ENCODE results near the gene AFF2. TPM values are rescaled to one million over a fixed set of nuclear protein-coding genes. Genes with fewer than 3 reads are reported as not detected.

The AFF2 gene
- polyA plus RNA-seq, 6 donors from 2014 or later: 0.23 to 0.82 (median 0.32) TPM; not detected in 2

- no peaks in the 10 kb centered on the region for H3K27me3 Mint-ChIP-seq
- H3K27ac Mint-ChIP-seq: no peak overlapping the region
- no peak overlapping the region for H3K4me3 Mint-ChIP-seq
- H3K4me1 Mint-ChIP-seq: no peaks in the 10 kb centered on the region
- no peaks in the 10 kb centered on the region for H3K36me3 Mint-ChIP-seq
- no peak for DNase-seq
- no peaks in the 10 kb centered on the region for H3K9me3 Mint-ChIP-seq
- ATAC-seq (ENCODE audit: low read depth in 2 of 2): no peak
Observed at GRCh38 chrX:148926371-148926770, 426.0 kb downstream of the AFF2 start.

GRCh38 chrX:148928811-148929210 is 428.4 kb downstream of the AFF2 start:
- no peaks in the 10 kb centered on the region for H3K36me3 Mint-ChIP-seq
- H3K27me3 Mint-ChIP-seq: no peaks in the 10 kb centered on the region
- H3K4me1 Mint-ChIP-seq: no peaks in the 10 kb centered on the region
- H3K27ac Mint-ChIP-seq: no peak overlapping the region
- ATAC-seq (ENCODE audit: low read depth in 2 of 2) (no peak), DNase-seq (no peak)
- no peak overlapping the region for H3K4me3 Mint-ChIP-seq
- peaks cover 0 to 6% (median 0%) of the 10 kb centered on the region in 7 donors for H3K9me3 Mint-ChIP-seq

DNA sequence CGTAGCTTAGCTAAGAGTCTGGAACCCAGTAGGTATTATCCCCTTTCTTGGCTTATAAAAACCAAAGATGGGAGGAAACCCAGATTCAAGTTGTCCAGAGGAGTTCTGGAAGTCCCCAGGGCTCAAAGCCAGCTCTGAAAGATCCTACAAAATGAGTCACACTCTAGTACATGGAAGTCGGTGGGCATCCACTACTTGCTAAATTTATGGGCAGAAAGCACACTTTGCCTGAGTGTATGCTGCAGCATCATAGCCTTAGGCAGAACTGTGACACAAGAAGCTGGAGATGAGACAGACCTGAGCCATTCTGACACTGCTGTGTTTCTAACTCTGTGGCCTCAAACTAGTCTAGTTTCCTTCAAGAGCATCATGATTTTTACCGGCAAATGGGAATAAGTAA is 429.3 kb downstream of the AFF2 start:
- no peaks in the 10 kb centered on the region for H3K27me3 Mint-ChIP-seq
- H3K9me3 Mint-ChIP-seq: peaks cover 0 to 6% (median 0%) of the 10 kb centered on the region in 7 donors
- DNase-seq (no peak), ATAC-seq (ENCODE audit: low read depth in 2 of 2) (no peak)
- no peak overlapping the region for H3K27ac Mint-ChIP-seq
- H3K36me3 Mint-ChIP-seq: no peaks in the 10 kb centered on the region
- H3K4me1 Mint-ChIP-seq: no peaks in the 10 kb centered on the region
- no peak overlapping the region for H3K4me3 Mint-ChIP-seq

- Mint-ChIP-seq H3K27ac (no peak overlapping the region), H3K9me3 (peaks cover 0 to 6% (median 0%) of the 10 kb centered on the region in 7 donors), H3K4me3 (no peak overlapping the region), H3K36me3 (no peaks in the 10 kb centered on the region), H3K27me3 (no peaks in the 10 kb centered on the region), H3K4me1 (no peaks in the 10 kb centered on the region)
- no peak for ATAC-seq (ENCODE audit: low read depth in 2 of 2)
- DNase-seq: no peak
Observed at GRCh38 chrX:148930206-148930729, 429.9 kb downstream of the AFF2 start.

GRCh38 chrX:148933881-148934280 is 433.5 kb downstream of the AFF2 start:
- Mint-ChIP-seq H3K4me3 (no peak overlapping the region), H3K9me3 (peaks cover 0 to 6% (median 0%) of the 10 kb centered on the region in 7 donors), H3K4me1 (no peaks in the 10 kb centered on the region), H3K36me3 (no peaks in the 10 kb centered on the region), H3K27ac (no peak overlapping the region), H3K27me3 (no peaks in the 10 kb centered on the region)
- DNase-seq: no peak
- ATAC-seq (ENCODE audit: low read depth in 2 of 2): no peak

GRCh38 chrX:148938348-148938747 is 437.9 kb downstream of the AFF2 start:
- Mint-ChIP-seq H3K4me1 (no peaks in the 10 kb centered on the region), H3K4me3 (no peak overlapping the region), H3K27me3 (no peaks in the 10 kb centered on the region), H3K27ac (no peak overlapping the region), H3K36me3 (no peaks in the 10 kb centered on the region), H3K9me3 (peaks cover 0 to 1% (median 0%) of the 10 kb centered on the region in 7 donors)
- no peak for DNase-seq
- no peak for ATAC-seq (ENCODE audit: low read depth in 2 of 2)

GRCh38 chrX:148940411-148940996 is 440.1 kb downstream of the AFF2 start:
- no peak for DNase-seq
- H3K4me3 Mint-ChIP-seq: no peak overlapping the region
- H3K27ac Mint-ChIP-seq: no peak overlapping the region

DNA sequence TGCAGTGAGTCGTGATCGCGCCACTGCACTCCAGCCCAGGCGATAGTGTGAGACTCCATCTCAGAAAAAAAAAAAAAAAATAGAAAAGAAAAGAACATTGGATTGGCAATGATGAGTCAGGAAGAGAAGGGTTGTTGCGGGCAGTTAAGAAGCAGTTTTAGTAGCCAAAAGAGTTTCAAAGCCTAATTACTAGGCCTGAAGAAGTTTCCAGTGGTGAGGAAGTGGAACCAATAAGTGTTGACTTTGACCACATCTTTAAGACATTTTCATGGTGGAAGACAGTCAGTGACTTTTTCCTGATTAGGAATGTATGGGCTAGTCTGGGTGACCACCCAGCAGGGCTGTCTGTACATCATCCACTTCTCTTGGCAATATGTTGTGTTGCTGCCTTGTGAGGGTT is 442.3 kb downstream of the AFF2 start:
- DNase-seq: no peak
- H3K27ac Mint-ChIP-seq: peak overlapping the region in 1 of 6 donors; percentile 41
- no peak overlapping the region for H3K4me3 Mint-ChIP-seq
- H3K27me3 Mint-ChIP-seq: no peaks in the 10 kb centered on the region
- no peaks in the 10 kb centered on the region for H3K36me3 Mint-ChIP-seq
- ATAC-seq (ENCODE audit: low read depth in 2 of 2): no peak
- no peaks in the 10 kb centered on the region for H3K4me1 Mint-ChIP-seq
- peaks cover 0 to 1% (median 0%) of the 10 kb centered on the region in 7 donors for H3K9me3 Mint-ChIP-seq

More at GRCh38 chrX:148940411-148940996, 440.1 kb downstream of the AFF2 start:
- Mint-ChIP-seq H3K36me3 (no peaks in the 10 kb centered on the region), H3K9me3 (peaks cover 0 to 1% (median 0%) of the 10 kb centered on the region in 7 donors), H3K4me1 (no peaks in the 10 kb centered on the region), H3K27me3 (no peaks in the 10 kb centered on the region)
- no peak for ATAC-seq (ENCODE audit: low read depth in 2 of 2)

- no peak for DNase-seq
- ATAC-seq (ENCODE audit: low read depth in 2 of 2): no peak
- no peaks in the 10 kb centered on the region for H3K36me3 Mint-ChIP-seq
- no peaks in the 10 kb centered on the region for H3K9me3 Mint-ChIP-seq
- no peaks in the 10 kb centered on the region for H3K4me1 Mint-ChIP-seq
- no peak overlapping the region for H3K27ac Mint-ChIP-seq
- no peak overlapping the region for H3K4me3 Mint-ChIP-seq
- no peaks in the 10 kb centered on the region for H3K27me3 Mint-ChIP-seq
Observed at GRCh38 chrX:148947399-148947975, 447.1 kb downstream of the AFF2 start.

- Mint-ChIP-seq H3K9me3 (no peaks in the 10 kb centered on the region), H3K36me3 (no peaks in the 10 kb centered on the region), H3K4me1 (no peaks in the 10 kb centered on the region), H3K4me3 (no peak overlapping the region), H3K27me3 (no peaks in the 10 kb centered on the region), H3K27ac (no peak overlapping the region)
- DNase-seq (no peak), ATAC-seq (ENCODE audit: low read depth in 2 of 2) (no peak)
Observed at GRCh38 chrX:148956352-148956751, 455.9 kb downstream of the AFF2 start.

DNA sequence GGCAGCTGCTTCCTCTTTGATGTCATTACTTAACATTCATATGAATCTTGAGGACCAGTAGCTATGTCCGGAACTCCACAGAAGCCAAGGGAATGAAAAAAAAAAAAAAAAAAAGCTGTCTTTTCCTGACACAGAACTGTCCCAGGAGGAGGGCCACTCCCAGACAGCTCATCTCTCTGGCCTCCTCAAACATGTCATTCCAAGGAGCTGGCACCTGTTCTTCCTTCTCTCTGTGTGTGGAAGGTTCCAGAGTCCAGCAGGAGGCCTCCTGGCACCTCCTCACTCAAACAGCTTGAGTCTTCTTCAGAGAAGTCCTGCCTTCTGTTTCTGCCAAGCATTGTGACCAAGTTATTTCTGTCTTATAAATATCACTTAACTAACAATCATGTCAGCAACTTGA is 458.5 kb downstream of the AFF2 start:
- no peak overlapping the region for H3K27ac Mint-ChIP-seq
- no peaks in the 10 kb centered on the region for H3K4me1 Mint-ChIP-seq
- H3K9me3 Mint-ChIP-seq: no peaks in the 10 kb centered on the region
- no peaks in the 10 kb centered on the region for H3K27me3 Mint-ChIP-seq
- ATAC-seq (ENCODE audit: low read depth in 2 of 2) (no peak), DNase-seq (no peak)
- H3K4me3 Mint-ChIP-seq: no peak overlapping the region
- H3K36me3 Mint-ChIP-seq: no peaks in the 10 kb centered on the region

DNA sequence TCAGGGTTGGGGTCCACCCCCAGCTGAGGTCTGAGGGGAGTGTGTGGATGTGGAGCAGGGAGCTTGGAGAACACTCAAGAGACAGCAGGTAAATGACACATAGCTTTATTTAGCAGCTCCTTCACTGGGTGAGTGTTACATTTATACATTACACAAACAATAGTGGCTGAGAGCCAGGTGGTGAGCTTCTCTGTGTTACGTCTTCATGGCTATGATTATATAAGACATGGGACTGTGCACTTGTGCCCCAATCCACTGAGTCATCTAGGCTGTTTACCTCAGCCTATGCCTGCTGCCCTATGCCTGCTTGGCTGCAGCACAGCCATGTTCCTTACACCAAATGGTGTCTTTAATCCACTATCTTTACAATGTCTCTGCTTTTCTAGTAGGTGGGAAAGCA is 459.6 kb downstream of the AFF2 start:
- H3K9me3 Mint-ChIP-seq: no peaks in the 10 kb centered on the region
- H3K4me1 Mint-ChIP-seq: no peaks in the 10 kb centered on the region
- H3K36me3 Mint-ChIP-seq: no peaks in the 10 kb centered on the region
- ATAC-seq (ENCODE audit: low read depth in 2 of 2) (no peak), DNase-seq (no peak)
- H3K27ac Mint-ChIP-seq: no peak overlapping the region
- no peak overlapping the region for H3K4me3 Mint-ChIP-seq
- H3K27me3 Mint-ChIP-seq: no peaks in the 10 kb centered on the region

GRCh38 chrX:148961985-148962384 is 461.6 kb downstream of the AFF2 start:
- Mint-ChIP-seq H3K27ac (no peak overlapping the region), H3K4me1 (no peaks in the 10 kb centered on the region)
- ATAC-seq (ENCODE audit: low read depth in 2 of 2): no peak

DNA sequence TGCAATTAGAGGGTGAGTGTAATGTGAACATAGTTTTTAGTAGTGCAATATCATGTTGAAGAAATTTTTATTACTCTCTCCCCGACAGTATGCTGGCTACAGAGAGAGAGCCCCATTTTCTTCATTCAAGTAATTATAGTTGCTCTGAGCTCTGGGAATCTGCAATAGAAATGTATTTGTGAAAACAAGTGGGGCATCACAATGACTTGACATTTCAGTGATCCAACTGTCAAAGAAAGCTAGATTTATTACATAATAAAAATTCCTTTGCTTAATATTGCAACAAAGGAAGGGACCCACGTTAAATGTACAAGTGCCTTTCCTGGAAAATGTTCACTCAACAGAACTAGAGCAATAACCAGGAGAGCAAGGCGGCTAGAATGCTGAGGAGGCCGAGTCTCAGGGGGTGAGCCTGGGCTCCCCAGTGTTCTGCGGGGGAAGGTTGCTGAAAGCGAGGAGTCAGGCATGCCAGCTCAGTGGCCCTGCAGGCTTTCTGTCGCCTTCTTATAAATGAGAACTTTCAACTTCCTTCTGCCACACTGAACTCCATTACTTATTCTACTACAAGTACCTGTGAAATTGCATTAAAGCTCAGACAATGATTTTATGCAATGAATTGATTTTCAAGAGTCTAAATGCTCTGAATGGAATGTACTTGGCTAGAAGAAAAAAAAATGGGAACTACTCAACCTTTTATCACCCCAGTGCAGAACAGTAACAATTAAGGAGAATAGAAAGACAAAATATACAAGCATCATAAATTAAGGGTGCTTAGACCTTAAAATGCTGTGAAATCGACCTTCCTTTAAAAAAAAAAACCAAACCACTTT is 476.4 kb downstream of the AFF2 start:
- no peaks in the 10 kb centered on the region for H3K9me3 Mint-ChIP-seq
- H3K27me3 Mint-ChIP-seq: no peaks in the 10 kb centered on the region
- no peak overlapping the region for H3K4me3 Mint-ChIP-seq
- no peaks in the 10 kb centered on the region for H3K4me1 Mint-ChIP-seq
- ATAC-seq (ENCODE audit: low read depth in 2 of 2): no peak
- H3K27ac Mint-ChIP-seq: no peak overlapping the region
- no peak for DNase-seq
- H3K36me3 Mint-ChIP-seq: no peaks in the 10 kb centered on the region

More at GRCh38 chrX:148961985-148962384, 461.6 kb downstream of the AFF2 start:
- DNase-seq: no peak
- H3K36me3 Mint-ChIP-seq: no peaks in the 10 kb centered on the region
- H3K4me3 Mint-ChIP-seq: no peak overlapping the region
- no peaks in the 10 kb centered on the region for H3K9me3 Mint-ChIP-seq
- no peaks in the 10 kb centered on the region for H3K27me3 Mint-ChIP-seq

Data from naive B cell (primary cell).